CD14-positive monocyte (primary cell): Measurements from ENCODE around the gene NR2F6. TPM values are rescaled to one million over a fixed set of nuclear protein-coding genes. Genes with fewer than 3 reads are reported as not detected.

Experiments
- DNase-seq, 3 donors: peaks; one replicate each; pipeline ENCODE4 v3.0.0-alpha.2; 2011 to 2022
- H2AFZ ChIP-seq: 2 replicates; pipeline ENCODE4 v1.6.0; 2012; ENCODE audit warnings: mild to moderate bottlenecking, low read depth, low read length, inconsistent platforms; ENCODE audit not compliant: insufficient read depth, poor library complexity, severe bottlenecking
- H3K27ac ChIP-seq, 2 donors: 1 replicate in 1 of 2; 2 replicates in 1 of 2; pipeline ENCODE4 v1.5.1; 2012 to 2013; ENCODE audit warnings: low read length in 2 of 2, control low read depth in 1 of 2, inconsistent platforms in 1 of 2, low read depth in 1 of 2, mild to moderate bottlenecking in 1 of 2
- H3K27me3 ChIP-seq, 2 donors: one replicate each; pipeline versions ENCODE4 v1.6.0 to v1.6.1; 2011 to 2013; ENCODE audit warnings: low read length in 2 of 2; ENCODE audit not compliant: control insufficient read depth in 2 of 2, insufficient read depth in 2 of 2
- H3K36me3 ChIP-seq, 2 donors: replicated peaks in 1 of 2; 1 replicate in 1 of 2; 2 replicates in 1 of 2; pipeline versions ENCODE4 v1.5.1 to v1.6.1; 2012 to 2013; ENCODE audit warnings: low read length in 2 of 2, control low read depth in 1 of 2, inconsistent platforms in 1 of 2, mild to moderate bottlenecking in 1 of 2; ENCODE audit not compliant: insufficient read depth in 2 of 2, control insufficient read depth in 1 of 2
- H3K4me1 ChIP-seq, 2 donors: 1 replicate in 1 of 2; 2 replicates in 1 of 2; pipeline versions ENCODE4 v1.5.1 to v1.6.1; 2012 to 2013; ENCODE audit warnings: low read length in 2 of 2, control low read depth in 1 of 2, inconsistent platforms in 1 of 2, mild to moderate bottlenecking in 1 of 2, moderate library complexity in 1 of 2; ENCODE audit not compliant: insufficient read depth in 2 of 2, control insufficient read depth in 1 of 2
- H3K4me2 ChIP-seq: replicated peaks from 2 replicates; pipeline ENCODE3; 2012; ENCODE audit warnings: low read length, moderate library complexity, mild to moderate bottlenecking; ENCODE audit not compliant: poor library complexity, severe bottlenecking; ENCODE audit errors: extremely low read depth
- H3K4me3 ChIP-seq, 3 experiments: fragments of 200-600 bp in 1 of 3; sonication (generic) in 1 of 3; replicated peaks in 1 of 3; 1 replicate in 2 of 3; 2 replicates in 1 of 3; pipeline ENCODE4 v1.5.1; 2011 to 2013; ENCODE audit warnings: low read length in 3 of 3, mild to moderate bottlenecking in 3 of 3, control low read depth in 2 of 3, low read depth in 2 of 3, inconsistent platforms in 1 of 3, moderate library complexity in 1 of 3
- H3K79me2 ChIP-seq: 2 replicates; pipeline ENCODE4 v1.6.0; 2012; ENCODE audit warnings: mild to moderate bottlenecking, control low read depth, inconsistent platforms, low read length, moderate library complexity; ENCODE audit not compliant: insufficient read depth
- H3K9ac ChIP-seq: 2 replicates; pipeline ENCODE4 v1.6.0; 2017; ENCODE audit warnings: low read length, mild to moderate bottlenecking; ENCODE audit not compliant: insufficient read depth, poor library complexity, severe bottlenecking
- H3K9me3 ChIP-seq, 2 donors: replicated peaks in 1 of 2; 1 replicate in 1 of 2; 2 replicates in 1 of 2; pipeline versions ENCODE4 v1.5.1 to v1.6.1; 2012 to 2013; ENCODE audit warnings: low read length in 2 of 2, control low read depth in 1 of 2; ENCODE audit not compliant: control insufficient read depth in 1 of 2, insufficient read depth in 1 of 2
- H4K20me1 ChIP-seq: 2 replicates; pipeline ENCODE4 v1.6.0; 2012; ENCODE audit warnings: mild to moderate bottlenecking, low read length, control low read depth, moderate library complexity; ENCODE audit not compliant: insufficient read depth
- H3K27ac Mint-ChIP-seq, 7 donors: one replicate each; pipeline ENCODE4 v1.8.0; 2020; ENCODE audit warnings: mild to moderate bottlenecking in 7 of 7, mixed read lengths in 7 of 7, moderate library complexity in 6 of 7, inconsistent platforms in 2 of 7
- H3K27me3 Mint-ChIP-seq, 3 donors: one replicate each; pipeline ENCODE4 v1.8.0; 2021 to 2022; ENCODE audit warnings: low read depth in 3 of 3, mild to moderate bottlenecking in 3 of 3, mixed read lengths in 3 of 3, moderate library complexity in 3 of 3, inconsistent platforms in 1 of 3
- H3K36me3 Mint-ChIP-seq, 2 donors: one replicate each; pipeline ENCODE4 v1.8.0; 2020; ENCODE audit warnings: mixed read lengths in 2 of 2, inconsistent platforms in 1 of 2, mild to moderate bottlenecking in 1 of 2
- H3K4me1 Mint-ChIP-seq: one replicate; pipeline ENCODE4 v1.8.0; 2020; ENCODE audit warnings: mild to moderate bottlenecking, mixed read lengths
- H3K4me3 Mint-ChIP-seq, 2 donors: one replicate each; pipeline ENCODE4 v1.8.0; 2020; ENCODE audit warnings: mild to moderate bottlenecking in 2 of 2, mixed read lengths in 2 of 2, moderate library complexity in 1 of 2
- H3K9me3 Mint-ChIP-seq, 7 donors: one replicate each; pipeline ENCODE4 v1.8.0; 2020 to 2022; ENCODE audit warnings: mixed read lengths in 7 of 7, mild to moderate bottlenecking in 6 of 7, moderate library complexity in 6 of 7, inconsistent platforms in 2 of 7
- WGBS: methylation state at CpG from one replicate; pipeline ENCODE4 v1.1.5; 2013; ENCODE audit warnings: missing lambda C conversion rate; ENCODE audit not compliant: insufficient coverage; 5-methylcytosine and 5-hydroxymethylcytosine counted together
- intact Hi-C, 2 donors: fragments of 100-400 bp; cut with micrococcal nuclease; formaldehyde crosslinking; loops; one replicate each; pipeline versions ENCODE4 v1.15.0 to v1.15.1; 2023
- polyA plus RNA-seq, 3 donors: library from polyadenylated mRNA; depleted of rRNA in 1 of 3; unstranded in 2 of 3; stranded (reverse) in 1 of 3; fragments of 300-500 nt in 2 of 3; fragments of >200 nt in 1 of 3; fragmentation: Illumina TruSeq in 2 of 3; gene quantifications; 1 replicate in 2 of 3; 2 replicates in 1 of 3; pipeline ENCODE4 v1.2.3, GENCODE V29; 2012 to 2021
- TF ChIP-seq, protein P1 (sequence below): fragments of 200-600 bp; IDR thresholded peaks from one replicate; pipeline ENCODE4 v1.8.0; 2022; ENCODE audit warnings: antibody characterized with exemption, mild to moderate bottlenecking

NR2F6 gene
- polyA plus RNA-seq, 3 donors = 0.87 to 5.1 (median 1.7) TPM

DNA sequence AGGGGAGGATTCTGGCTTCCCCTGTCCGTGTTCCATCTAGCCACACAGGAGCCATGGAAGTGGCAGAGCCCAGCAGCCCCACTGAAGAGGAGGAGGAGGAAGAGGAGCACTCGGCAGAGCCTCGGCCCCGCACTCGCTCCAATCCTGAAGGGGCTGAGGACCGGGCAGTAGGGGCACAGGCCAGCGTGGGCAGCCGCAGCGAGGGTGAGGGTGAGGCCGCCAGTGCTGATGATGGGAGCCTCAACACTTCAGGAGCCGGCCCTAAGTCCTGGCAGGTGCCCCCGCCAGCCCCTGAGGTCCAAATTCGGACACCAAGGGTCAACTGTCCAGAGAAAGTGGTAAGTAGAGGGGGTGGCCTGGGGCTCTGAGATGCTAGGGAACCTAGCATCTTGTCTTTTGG, 23.0 kb upstream of the NR2F6 start:
- Mint-ChIP-seq H3K27ac (peak overlapping the region in 2 of 7 donors; percentile 35 to 68), H3K36me3 (peaks cover 18 to 46% of the 10 kb centered on the region in 2 donors), H3K9me3 (peaks cover 0 to 3% (median 0%) of the 10 kb centered on the region in 7 donors), H3K4me3 (no peak overlapping the region), H3K27me3 (peaks cover 0 to 5% (median 2%) of the 10 kb centered on the region in 3 donors), H3K4me1 (peaks cover 22% of the 10 kb centered on the region)
- no peaks in the 10 kb centered on the region for H3K27me3 ChIP-seq
- no peak for DNase-seq
- TF ChIP-seq, protein P1, sequence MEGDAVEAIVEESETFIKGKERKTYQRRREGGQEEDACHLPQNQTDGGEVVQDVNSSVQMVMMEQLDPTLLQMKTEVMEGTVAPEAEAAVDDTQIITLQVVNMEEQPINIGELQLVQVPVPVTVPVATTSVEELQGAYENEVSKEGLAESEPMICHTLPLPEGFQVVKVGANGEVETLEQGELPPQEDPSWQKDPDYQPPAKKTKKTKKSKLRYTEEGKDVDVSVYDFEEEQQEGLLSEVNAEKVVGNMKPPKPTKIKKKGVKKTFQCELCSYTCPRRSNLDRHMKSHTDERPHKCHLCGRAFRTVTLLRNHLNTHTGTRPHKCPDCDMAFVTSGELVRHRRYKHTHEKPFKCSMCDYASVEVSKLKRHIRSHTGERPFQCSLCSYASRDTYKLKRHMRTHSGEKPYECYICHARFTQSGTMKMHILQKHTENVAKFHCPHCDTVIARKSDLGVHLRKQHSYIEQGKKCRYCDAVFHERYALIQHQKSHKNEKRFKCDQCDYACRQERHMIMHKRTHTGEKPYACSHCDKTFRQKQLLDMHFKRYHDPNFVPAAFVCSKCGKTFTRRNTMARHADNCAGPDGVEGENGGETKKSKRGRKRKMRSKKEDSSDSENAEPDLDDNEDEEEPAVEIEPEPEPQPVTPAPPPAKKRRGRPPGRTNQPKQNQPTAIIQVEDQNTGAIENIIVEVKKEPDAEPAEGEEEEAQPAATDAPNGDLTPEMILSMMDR = no peak
- intact Hi-C loops = loop anchor here in 1 of 2 donors (10.0 kb wide), 1 partner anchor 586 kb away; the partner anchor contains the start of gene RPL18A
- 100% methylated on average over 12 of the region's 13 CpGs for WGBS
- no peaks in the 10 kb centered on the region for H4K20me1 ChIP-seq
- no peaks in the 10 kb centered on the region for H3K9me3 ChIP-seq
- H3K4me2 ChIP-seq = peak overlapping the region; percentile 93
- H2AFZ ChIP-seq = no peak overlapping the region
- peaks cover 26 to 32% of the 10 kb centered on the region in 2 donors for H3K36me3 ChIP-seq
- H3K27ac ChIP-seq = no peak overlapping the region
- no peak overlapping the region for H3K4me3 ChIP-seq
- H3K9ac ChIP-seq = no peak overlapping the region
- peaks cover 16 to 17% of the 10 kb centered on the region in 2 donors for H3K4me1 ChIP-seq
- H3K79me2 ChIP-seq = peaks cover 17% of the 10 kb centered on the region

DNA sequence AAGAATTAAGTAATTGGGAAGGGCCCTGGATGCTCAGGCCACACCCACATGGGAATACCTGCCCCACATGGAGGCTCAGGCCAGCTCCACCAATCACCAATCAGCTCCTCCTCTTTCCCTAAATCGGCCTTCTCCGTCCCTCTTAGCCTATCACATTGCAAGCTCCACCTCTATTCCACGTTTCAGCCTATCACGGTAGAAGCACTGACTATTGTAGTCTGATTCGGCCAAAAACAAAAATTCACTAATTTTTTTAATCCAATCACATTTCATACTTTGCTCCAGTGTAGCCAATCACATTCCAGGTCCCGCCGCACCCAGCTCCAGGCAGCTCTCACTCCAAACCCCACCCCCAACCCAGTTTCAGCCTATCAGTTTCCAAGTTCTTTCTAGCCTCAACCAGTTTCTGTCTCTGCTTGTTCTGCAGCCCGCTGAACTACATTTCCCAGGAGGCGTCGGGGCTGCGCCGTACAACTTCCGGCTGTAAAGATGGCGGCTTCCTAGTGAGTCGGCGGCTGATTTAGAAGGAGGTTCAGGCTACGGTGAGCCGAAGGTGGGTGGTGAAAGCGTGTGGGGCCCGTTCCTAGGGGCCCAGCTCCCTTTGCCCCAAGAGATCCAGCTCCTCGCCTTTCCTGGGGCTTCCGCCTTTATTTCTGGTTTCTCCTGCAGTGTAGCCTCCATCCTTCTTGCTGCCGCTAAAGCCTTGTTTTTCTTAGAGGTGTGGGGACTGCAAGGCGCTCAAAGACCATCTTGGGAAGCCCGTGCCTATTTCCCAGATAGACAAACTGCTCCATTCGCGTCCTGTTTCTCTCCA, 21.5 kb upstream of the NR2F6 start, which contains the start of gene BABAM1:
TSS of gene BABAM1 (plus strand) at position 469 of the 814 bp plus-strand sequence. CDS start 1,364 bp downstream, outside the sequence.
- Mint-ChIP-seq H3K36me3 (peaks cover 11 to 35% of the 10 kb centered on the region in 2 donors), H3K4me3 (peak within 1 kb of the TSS; percentile 87 to 90), H3K27ac (peak within 1 kb of the TSS; percentile 82 to 93 (median 88)), H3K4me1 (peaks cover 22% of the 10 kb centered on the region), H3K9me3 (peaks cover 0 to 3% (median 0%) of the 10 kb centered on the region in 7 donors), H3K27me3 (peaks cover 0 to 5% (median 2%) of the 10 kb centered on the region in 3 donors)
- peaks cover 16 to 17% of the 10 kb centered on the region in 2 donors for H3K4me1 ChIP-seq
- H2AFZ ChIP-seq = peak within 1 kb of the TSS; percentile 97
- no peaks in the 10 kb centered on the region for H3K9me3 ChIP-seq
- peak within 1 kb of the TSS; percentile 89 to 98 (median 97) for H3K4me3 ChIP-seq
- peaks cover 17% of the 10 kb centered on the region for H3K79me2 ChIP-seq
- H3K27ac ChIP-seq = peak within 1 kb of the TSS; percentile 64 to 86
- no peaks in the 10 kb centered on the region for H3K27me3 ChIP-seq
- H3K9ac ChIP-seq = peak within 1 kb of the TSS; percentile 73
- WGBS = 0% methylated on average over 21 of the region's 27 CpGs
- intact Hi-C loops = loop anchor here in 1 of 2 donors (2.0 to 10.0 kb wide), 2 partner anchors 38 to 588 kb away; partner anchors contain the start of genes MRPL34 and RPL18A
- H4K20me1 ChIP-seq = no peaks in the 10 kb centered on the region
- H3K36me3 ChIP-seq = peaks cover 19 to 20% of the 10 kb centered on the region in 2 donors
- TF ChIP-seq, protein P1 = no peak
- peak; percentile 97 to 99 (median 98) for DNase-seq
- H3K4me2 ChIP-seq = peak within 1 kb of the TSS; percentile 93
